GM06990 (cell line): Measurements from ENCODE around the gene CRADD.

ENCODE experiments used
- DNase-seq: peaks from one replicate; pipeline ENCODE4 v3.0.0-alpha.2; 2011; ENCODE audit not compliant: insufficient read length; ENCODE audit errors: extremely low read depth
- H3K27me3 ChIP-seq: replicated peaks from 2 replicates; pipeline ENCODE4 v1.6.0; 2011; ENCODE audit warnings: low read length; ENCODE audit not compliant: control insufficient read depth, insufficient read depth
- H3K36me3 ChIP-seq: 2 replicates; pipeline ENCODE4 v1.5.1; 2011; ENCODE audit warnings: low read length; ENCODE audit not compliant: control insufficient read depth, insufficient read depth
- H3K4me3 ChIP-seq: replicated peaks from 2 replicates; pipeline ENCODE4 v1.5.1; 2011; ENCODE audit warnings: low read depth, mild to moderate bottlenecking, control low read depth, low read length
- TF ChIP-seq, protein P1 (sequence below): IDR thresholded peaks from 2 replicates; pipeline ENCODE4 v1.5.1; 2011; ENCODE audit warnings: low read length, control low read depth, mild to moderate bottlenecking, inconsistent platforms; ENCODE audit not compliant: insufficient read depth, poor library complexity, severe bottlenecking

The CRADD gene

DNA sequence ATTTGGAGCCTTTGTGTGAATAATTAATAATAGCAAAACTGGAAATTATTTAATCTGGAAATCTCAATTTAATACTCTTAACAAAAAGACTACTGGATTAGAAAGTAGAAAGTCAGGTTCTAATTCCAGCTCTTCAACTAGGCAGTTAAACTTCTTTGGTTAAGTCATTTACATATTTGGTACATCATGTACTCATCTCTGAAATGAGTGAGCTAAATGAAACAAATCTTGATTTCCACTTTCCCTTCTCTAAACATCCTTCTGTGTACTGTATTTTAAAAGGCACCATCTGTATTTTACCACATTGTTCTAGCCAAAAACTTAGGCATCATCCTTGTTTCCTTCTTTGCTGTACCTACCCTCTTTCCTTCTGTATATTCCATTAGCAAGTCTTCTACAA is 26.9 kb downstream of the CRADD start:
- DNase-seq: peak; percentile 15
- H3K4me3 ChIP-seq: no peak overlapping the region
- no peaks in the 10 kb centered on the region for H3K27me3 ChIP-seq
- TF ChIP-seq, protein P1, sequence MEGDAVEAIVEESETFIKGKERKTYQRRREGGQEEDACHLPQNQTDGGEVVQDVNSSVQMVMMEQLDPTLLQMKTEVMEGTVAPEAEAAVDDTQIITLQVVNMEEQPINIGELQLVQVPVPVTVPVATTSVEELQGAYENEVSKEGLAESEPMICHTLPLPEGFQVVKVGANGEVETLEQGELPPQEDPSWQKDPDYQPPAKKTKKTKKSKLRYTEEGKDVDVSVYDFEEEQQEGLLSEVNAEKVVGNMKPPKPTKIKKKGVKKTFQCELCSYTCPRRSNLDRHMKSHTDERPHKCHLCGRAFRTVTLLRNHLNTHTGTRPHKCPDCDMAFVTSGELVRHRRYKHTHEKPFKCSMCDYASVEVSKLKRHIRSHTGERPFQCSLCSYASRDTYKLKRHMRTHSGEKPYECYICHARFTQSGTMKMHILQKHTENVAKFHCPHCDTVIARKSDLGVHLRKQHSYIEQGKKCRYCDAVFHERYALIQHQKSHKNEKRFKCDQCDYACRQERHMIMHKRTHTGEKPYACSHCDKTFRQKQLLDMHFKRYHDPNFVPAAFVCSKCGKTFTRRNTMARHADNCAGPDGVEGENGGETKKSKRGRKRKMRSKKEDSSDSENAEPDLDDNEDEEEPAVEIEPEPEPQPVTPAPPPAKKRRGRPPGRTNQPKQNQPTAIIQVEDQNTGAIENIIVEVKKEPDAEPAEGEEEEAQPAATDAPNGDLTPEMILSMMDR: no peak
- H3K36me3 ChIP-seq: no peaks in the 10 kb centered on the region

DNA sequence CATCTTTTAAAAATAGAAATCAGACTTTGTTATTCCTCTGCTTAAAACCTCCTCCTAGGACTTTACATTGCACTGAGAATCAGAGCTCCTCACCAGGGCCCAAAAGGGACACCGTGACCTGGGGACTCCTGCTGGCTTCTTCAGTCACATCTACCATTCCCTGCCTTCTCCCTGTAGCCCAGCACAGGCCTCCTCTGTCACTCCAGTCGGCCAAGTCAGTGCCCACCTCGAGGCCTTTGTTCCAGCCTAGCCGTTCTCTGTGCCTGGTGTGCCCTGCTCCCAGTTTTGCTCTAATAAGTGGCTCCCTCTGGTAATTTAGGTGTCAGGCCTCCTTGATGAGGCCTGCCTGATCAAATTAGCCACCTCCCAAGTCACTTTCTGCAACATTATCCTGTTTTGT is 27.4 kb downstream of the CRADD start:
- DNase-seq: no peak
- H3K4me3 ChIP-seq: no peak overlapping the region
- TF ChIP-seq, protein P1: no peak

DNA sequence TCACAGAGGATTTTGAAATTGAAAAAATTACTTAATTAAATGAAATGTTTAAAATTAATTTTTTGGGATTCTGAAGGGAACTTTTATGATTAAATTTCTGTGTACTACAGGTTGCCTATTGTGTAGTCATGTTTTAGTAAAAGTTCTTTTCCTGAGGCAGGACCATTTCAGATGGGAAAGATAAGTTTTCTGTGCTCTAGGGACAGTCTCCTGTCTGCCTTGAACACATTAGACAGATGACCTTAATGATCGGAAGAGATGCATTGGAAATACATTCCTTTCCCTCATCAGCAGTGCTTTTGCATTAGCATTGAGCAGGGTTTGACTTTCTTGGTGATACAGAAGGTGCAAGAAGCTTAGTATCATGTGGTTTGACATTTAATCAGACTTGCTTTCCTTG is 28.1 kb downstream of the CRADD start:
- no peak overlapping the region for H3K4me3 ChIP-seq
- H3K27me3 ChIP-seq: no peaks in the 10 kb centered on the region
- DNase-seq: no peak
- no peaks in the 10 kb centered on the region for H3K36me3 ChIP-seq
- TF ChIP-seq, protein P1: no peak

More for the DNA sequence above, 27.4 kb downstream of the CRADD start:
- Histone ChIP-seq H3K36me3 (no peaks in the 10 kb centered on the region), H3K27me3 (no peaks in the 10 kb centered on the region)

DNA sequence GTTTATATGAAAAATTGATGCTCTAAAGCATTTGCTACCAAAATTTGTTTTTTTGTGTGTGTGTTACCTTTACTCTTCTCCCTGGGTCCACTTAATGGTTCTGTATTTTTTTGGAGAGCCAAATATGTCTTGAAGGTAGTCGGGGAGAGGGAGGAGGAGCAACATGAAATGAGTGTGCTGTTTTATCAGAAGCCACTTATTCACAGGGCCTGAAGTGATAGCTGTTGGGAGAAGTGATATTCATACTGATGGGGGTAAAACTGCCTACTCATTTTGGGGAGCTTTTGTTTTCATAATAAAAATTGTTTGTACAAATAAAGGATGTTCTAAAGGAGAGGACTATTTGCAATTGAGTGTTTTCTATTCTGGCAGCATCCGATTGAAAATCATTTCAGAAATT is 29.2 kb downstream of the CRADD start:
- no peak overlapping the region for H3K4me3 ChIP-seq
- no peaks in the 10 kb centered on the region for H3K36me3 ChIP-seq
- no peaks in the 10 kb centered on the region for H3K27me3 ChIP-seq
- TF ChIP-seq, protein P1: no peak
- no peak for DNase-seq

DNA sequence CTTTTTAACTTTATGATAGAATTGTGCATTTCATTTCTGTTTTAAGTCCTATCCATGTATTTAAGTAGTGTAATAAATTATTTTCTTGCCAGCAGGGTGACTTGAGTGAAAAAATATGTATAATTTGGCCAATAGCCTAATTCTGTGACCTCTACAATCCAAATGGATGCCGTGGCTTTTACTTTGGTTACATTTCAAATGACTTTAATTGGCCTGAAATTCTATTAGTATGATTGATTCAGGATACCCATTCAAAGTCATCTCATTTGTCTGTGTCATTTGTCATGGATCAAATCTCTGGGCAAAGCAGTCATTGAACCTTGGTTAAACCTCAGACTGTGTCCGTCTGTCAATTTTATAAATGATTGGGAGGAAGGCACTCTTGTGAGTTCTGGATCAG is 29.6 kb downstream of the CRADD start:
- no peak for DNase-seq
- TF ChIP-seq, protein P1: no peak
- Histone ChIP-seq H3K36me3 (no peaks in the 10 kb centered on the region), H3K4me3 (no peak overlapping the region), H3K27me3 (no peaks in the 10 kb centered on the region)

DNA sequence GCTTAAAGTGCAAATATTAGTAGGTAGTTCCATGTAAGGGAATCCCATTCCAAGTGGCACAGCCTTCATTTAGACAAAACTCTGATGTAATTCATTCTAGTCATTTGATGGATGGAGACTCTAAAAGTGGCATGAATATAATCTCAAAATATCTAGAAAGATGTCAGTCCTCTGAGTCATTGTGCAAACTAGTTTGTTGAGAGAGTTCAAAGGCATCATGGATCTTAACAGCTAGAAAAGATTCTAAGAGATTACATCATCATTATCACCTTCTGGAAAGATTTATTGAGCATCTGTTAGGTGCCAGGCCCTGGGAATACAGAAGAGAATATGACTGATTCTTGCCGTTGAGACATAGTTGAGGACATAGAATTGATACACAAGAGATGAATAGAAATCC is 30.7 kb downstream of the CRADD start:
- H3K4me3 ChIP-seq: no peak overlapping the region
- H3K36me3 ChIP-seq: no peaks in the 10 kb centered on the region
- TF ChIP-seq, protein P1: no peak
- DNase-seq: no peak
- H3K27me3 ChIP-seq: no peaks in the 10 kb centered on the region
